Measurements from ENCODE around the gene NDRG4. TPM values are rescaled to one million over a fixed set of nuclear protein-coding genes. Genes with fewer than 3 reads are reported as not detected.

Gene NDRG4
- total RNA-seq, 1 experiment from 2014 or later, result 8.6 TPM

- no peak for TF ChIP-seq ZNF274 (IDR thresholded peaks at IDR 0.05; ENCODE audit: low read depth, low read length)
- no peak for TF ChIP-seq YY1 (IDR thresholded peaks at IDR 0.05; ENCODE audit: extremely low read depth, insufficient replicate concordance, low read depth, low read length)
- TF ChIP-seq CEBPB (IDR thresholded peaks at IDR 0.05; ENCODE audit: low read depth), result no peak
- no peak for TF ChIP-seq JUND (IDR thresholded peaks at IDR 0.05)
- no peak for TF ChIP-seq EZH2phosphoT487 (IDR thresholded peaks at IDR 0.05; ENCODE audit: borderline replicate concordance)
- TF ChIP-seq SRF (IDR thresholded peaks at IDR 0.05; ENCODE audit: low read depth), result no peak
- TF ChIP-seq FOSL1 (IDR thresholded peaks at IDR 0.05; ENCODE audit: low read depth), result no peak
- no peak for TF ChIP-seq EZH2 (IDR thresholded peaks at IDR 0.05)
Observed at GRCh38 chr16:58471209-58471975, 28.6 kb upstream of the NDRG4 start (continued).

- Histone ChIP-seq H4K20me1 (ENCODE audit: insufficient read depth) (no peaks in the 10 kb centered on the region), H3K27me3 (ENCODE audit: insufficient read depth, low read length) (no peaks in the 10 kb centered on the region), H3K79me2 (ENCODE audit: insufficient read depth, low read length) (no peaks in the 10 kb centered on the region), H3K9ac (ENCODE audit: low read length) (no peak overlapping the region), H3K36me3 (ENCODE audit: control insufficient read depth in 1 of 2, insufficient read depth in 2 of 2, low read length in 2 of 2) (no peaks in the 10 kb centered on the region), H3K27ac (ENCODE audit: low read depth, low read length) (no peak overlapping the region), H3K4me1 (ENCODE audit: control insufficient read depth in 1 of 2, insufficient read depth in 2 of 2, low read length in 2 of 2) (no peaks in the 10 kb centered on the region), H3K9me2 (ENCODE audit: insufficient read depth) (no peaks in the 10 kb centered on the region), H3K4me2 (ENCODE audit: low read length) (no peak overlapping the region), H3K9me3 (ENCODE audit: control insufficient read depth in 1 of 2, insufficient read depth in 1 of 2, low read depth in 1 of 2, low read length in 2 of 2) (no peaks in the 10 kb centered on the region), H3K4me3 (replicated peaks in 1 of 2; ENCODE audit: low read depth in 1 of 2, low read length in 2 of 2) (no peak overlapping the region), H2AFZ (ENCODE audit: low read depth, low read length, poor library complexity, severe bottlenecking) (no peak overlapping the region)
- intact Hi-C loops (cut with micrococcal nuclease), result no loop called here
- ChIA-PET CTCF (interaction anchor here (1.0 kb wide), 1 partner anchor 136 kb away, joined by 4 read pairs; no protein-coding TSS in a partner anchor), POLR2A (no interaction called here), RAD21 (ENCODE audit: low non-redundant PET in 1 of 2, low total read pairs in 2 of 2, uncharacterized antibody in 2 of 2, unreplicated experiment in 2 of 2) (no interaction called here)
- no peak for DNase-seq (ENCODE audit: low read depth, low spot score)
- ATAC-seq, result no peak
- TF ChIP-seq YY1 (IDR thresholded peaks at IDR 0.05; ENCODE audit: extremely low read depth, insufficient replicate concordance, low read depth, low read length) (no peak), SIN3A (IDR thresholded peaks at IDR 0.05; ENCODE audit: low read depth) (no peak), ZFX (IDR thresholded peaks at IDR 0.05) (no peak), ZBTB33 (IDR thresholded peaks at IDR 0.05; ENCODE audit: extremely low read depth, insufficient replicate concordance, low read length) (no peak), CTCF (IDR thresholded peaks at IDR 0.05 in 2 of 3, conservative IDR thresholded peaks at IDR 0.05 in 1 of 3; ENCODE audit: borderline replicate concordance in 1 of 3, insufficient read depth in 1 of 3, low read depth in 2 of 3, low read length in 2 of 3) (no peak), MAX (IDR thresholded peaks at IDR 0.05) (no peak), ELF1 (IDR thresholded peaks at IDR 0.05; ENCODE audit: borderline replicate concordance, low read depth) (no peak), SP1 (IDR thresholded peaks at IDR 0.05; ENCODE audit: low read depth) (no peak), RAD21 (IDR thresholded peaks at IDR 0.05; ENCODE audit: low read depth) (no peak), ZNF274 (IDR thresholded peaks at IDR 0.05; ENCODE audit: low read depth, low read length) (no peak), EZH2phosphoT487 (IDR thresholded peaks at IDR 0.05; ENCODE audit: borderline replicate concordance) (no peak), JUND (IDR thresholded peaks at IDR 0.05) (no peak)
- BruUV-seq (replicated peaks), result no TSS peak
Observed at GRCh38 chr16:58472266-58472665, 27.7 kb upstream of the NDRG4 start.

All from HCT116 (cell line).